ENCODE data around the gene PLXNA2.

Gene PLXNA2

GRCh38 chr1:208007319-208007937 is 236.8 kb downstream of the PLXNA2 start:
- Histone ChIP-seq H3K27me3 (ENCODE audit: control insufficient read depth, insufficient read depth, low read length) (no peaks in the 10 kb centered on the region), H3K4me1 (ENCODE audit: control insufficient read depth, insufficient read depth, low read length) (no peaks in the 10 kb centered on the region), H3K27ac (ENCODE audit: low read depth, low read length) (no peak overlapping the region), H3K9ac (ENCODE audit: low read length) (no peak overlapping the region), H3K36me3 (ENCODE audit: control insufficient read depth, insufficient read depth, low read length) (no peaks in the 10 kb centered on the region), H3K4me3 (ENCODE audit: low read length) (no peak overlapping the region)

DNA sequence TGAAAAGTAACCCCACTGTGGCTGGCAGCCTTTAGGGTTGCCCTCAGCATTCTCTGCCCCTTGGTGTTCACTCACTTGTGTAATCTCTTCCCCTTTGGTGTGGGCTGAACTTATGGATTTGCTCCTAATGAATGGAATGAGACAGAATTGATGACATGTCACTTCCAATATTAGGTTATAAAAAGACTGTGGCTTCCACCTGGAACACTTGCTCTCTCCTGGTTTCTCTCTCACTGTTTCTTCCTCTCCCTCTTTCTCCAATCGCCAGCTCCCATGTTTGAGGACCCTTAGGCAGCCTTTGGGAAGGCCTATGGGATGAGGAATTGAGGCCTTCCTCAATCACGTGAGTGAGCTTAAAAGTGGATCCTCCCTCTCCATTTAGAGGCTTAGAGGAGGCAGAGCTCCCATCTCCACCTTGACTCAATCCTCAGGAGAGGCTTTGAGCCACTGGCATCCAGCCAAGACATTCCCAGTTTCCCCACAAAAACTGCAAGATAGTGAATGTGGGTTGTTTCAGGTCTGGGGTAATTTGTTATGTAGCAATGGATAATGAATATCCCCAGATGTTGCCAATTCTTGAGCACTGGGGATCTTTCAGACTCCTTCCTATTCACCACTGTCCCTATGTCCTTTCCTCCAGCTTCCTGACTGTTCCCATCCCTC is 237.8 kb downstream of the PLXNA2 start:
- no peak overlapping the region for H3K27ac ChIP-seq (ENCODE audit: low read depth, low read length)
- no peak overlapping the region for H3K9ac ChIP-seq (ENCODE audit: low read length)
- no peaks in the 10 kb centered on the region for H3K4me1 ChIP-seq (ENCODE audit: control insufficient read depth, insufficient read depth, low read length)
- H3K36me3 ChIP-seq (ENCODE audit: control insufficient read depth, insufficient read depth, low read length): no peaks in the 10 kb centered on the region
- no peak overlapping the region for H3K4me3 ChIP-seq (ENCODE audit: low read length)
- H3K27me3 ChIP-seq (ENCODE audit: control insufficient read depth, insufficient read depth, low read length): no peaks in the 10 kb centered on the region

- Histone ChIP-seq H3K4me3 (ENCODE audit: low read length) (no peak overlapping the region), H3K27ac (ENCODE audit: low read depth, low read length) (no peak overlapping the region), H3K4me1 (ENCODE audit: control insufficient read depth, insufficient read depth, low read length) (no peaks in the 10 kb centered on the region), H3K9ac (ENCODE audit: low read length) (no peak overlapping the region), H3K27me3 (ENCODE audit: control insufficient read depth, insufficient read depth, low read length) (no peaks in the 10 kb centered on the region), H3K36me3 (ENCODE audit: control insufficient read depth, insufficient read depth, low read length) (no peaks in the 10 kb centered on the region)
Measured at GRCh38 chr1:208004851-208005250, 239.3 kb downstream of the PLXNA2 start.

DNA sequence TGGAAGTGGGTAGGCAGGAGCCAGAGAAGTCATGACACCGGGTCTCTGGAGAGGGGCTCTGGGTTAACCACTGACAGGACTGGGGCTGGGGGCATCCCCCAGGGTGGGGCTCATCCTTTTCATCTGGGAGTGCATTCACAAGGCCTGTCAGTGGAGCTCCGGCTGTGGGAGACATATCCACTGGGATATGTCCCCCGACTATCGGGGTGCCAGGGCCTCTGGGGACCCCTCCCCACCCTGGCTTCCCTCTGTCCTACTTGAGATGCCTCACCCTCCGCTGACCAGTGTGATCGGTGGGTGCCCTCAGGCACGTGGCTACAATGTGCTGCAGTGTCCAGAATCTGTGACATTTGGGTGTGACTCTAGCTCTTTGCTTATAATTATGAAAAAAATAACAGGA is 240.9 kb downstream of the PLXNA2 start:
- H3K4me1 ChIP-seq (ENCODE audit: control insufficient read depth, insufficient read depth, low read length): no peaks in the 10 kb centered on the region
- no peak overlapping the region for H3K27ac ChIP-seq (ENCODE audit: low read depth, low read length)
- no peaks in the 10 kb centered on the region for H3K27me3 ChIP-seq (ENCODE audit: control insufficient read depth, insufficient read depth, low read length)
- no peaks in the 10 kb centered on the region for H3K36me3 ChIP-seq (ENCODE audit: control insufficient read depth, insufficient read depth, low read length)
- H3K9ac ChIP-seq (ENCODE audit: low read length): no peak overlapping the region
- H3K4me3 ChIP-seq (ENCODE audit: low read length): no peak overlapping the region

DNA sequence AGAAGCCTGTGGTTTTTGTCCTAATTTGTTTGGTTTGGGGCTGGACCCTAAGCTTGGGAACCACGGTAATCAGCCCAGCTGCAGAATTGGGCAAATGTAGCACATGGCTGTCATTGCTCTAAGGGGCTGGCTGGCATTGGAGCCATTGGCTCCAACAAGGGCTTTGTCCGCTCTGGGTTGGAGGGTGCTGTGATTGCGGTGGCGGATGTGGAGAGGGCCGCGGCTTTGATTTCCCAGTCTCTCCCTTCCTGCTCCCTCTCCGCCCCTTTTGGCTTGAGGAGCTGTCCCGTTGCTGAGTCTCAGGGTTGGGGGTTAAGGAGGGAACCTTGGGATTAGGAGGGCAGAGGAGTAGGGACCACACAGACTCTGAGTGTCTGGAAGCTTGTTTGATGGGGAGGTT is 241.5 kb downstream of the PLXNA2 start:
- no peak overlapping the region for H3K9ac ChIP-seq (ENCODE audit: low read length)
- no peak overlapping the region for H3K4me3 ChIP-seq (ENCODE audit: low read length)
- no peaks in the 10 kb centered on the region for H3K27me3 ChIP-seq (ENCODE audit: control insufficient read depth, insufficient read depth, low read length)
- no peaks in the 10 kb centered on the region for H3K36me3 ChIP-seq (ENCODE audit: control insufficient read depth, insufficient read depth, low read length)
- H3K27ac ChIP-seq (ENCODE audit: low read depth, low read length): no peak overlapping the region
- H3K4me1 ChIP-seq (ENCODE audit: control insufficient read depth, insufficient read depth, low read length): no peaks in the 10 kb centered on the region

DNA sequence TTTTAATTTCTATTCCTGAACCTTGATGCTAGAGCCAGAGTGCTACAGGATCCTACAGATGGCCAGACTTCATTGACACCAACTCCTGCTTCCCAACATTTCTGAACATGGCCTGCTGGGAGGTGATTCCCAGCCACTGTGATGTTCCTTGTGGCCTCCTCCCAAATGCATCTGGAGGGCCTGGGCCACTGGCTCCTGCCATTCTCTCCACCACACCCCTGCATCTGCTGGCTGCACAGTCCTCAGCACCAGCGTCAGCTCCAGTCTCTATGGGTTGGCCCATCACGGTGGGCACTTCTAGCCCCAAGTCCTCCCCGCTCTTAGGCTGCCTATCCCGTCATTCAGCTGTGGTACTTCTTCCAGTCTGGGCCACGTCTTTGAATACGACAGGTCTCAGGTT is 242.1 kb downstream of the PLXNA2 start:
- no peak overlapping the region for H3K27ac ChIP-seq (ENCODE audit: low read depth, low read length)
- no peak overlapping the region for H3K4me3 ChIP-seq (ENCODE audit: low read length)
- no peaks in the 10 kb centered on the region for H3K36me3 ChIP-seq (ENCODE audit: control insufficient read depth, insufficient read depth, low read length)
- no peaks in the 10 kb centered on the region for H3K4me1 ChIP-seq (ENCODE audit: control insufficient read depth, insufficient read depth, low read length)
- no peak overlapping the region for H3K9ac ChIP-seq (ENCODE audit: low read length)
- H3K27me3 ChIP-seq (ENCODE audit: control insufficient read depth, insufficient read depth, low read length): no peaks in the 10 kb centered on the region

DNA sequence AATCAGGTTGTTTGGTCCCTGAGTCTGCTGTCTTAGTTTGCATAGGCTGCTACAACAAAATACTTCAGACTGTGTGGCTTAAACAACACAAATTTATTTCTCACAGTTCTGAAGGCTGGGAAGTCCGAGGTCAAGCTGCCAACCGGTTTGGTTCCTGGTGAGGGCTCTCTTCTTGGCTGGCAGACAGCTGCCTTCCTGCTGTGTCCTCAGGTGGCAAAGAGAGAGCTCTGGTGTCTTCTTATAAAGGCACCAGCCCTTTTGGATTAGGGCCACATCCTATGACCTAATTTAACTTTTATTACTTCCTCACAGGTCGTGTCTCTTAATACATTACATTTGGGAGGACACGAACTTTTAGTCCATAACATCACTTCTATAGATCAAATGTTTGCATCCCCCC is 243.7 kb downstream of the PLXNA2 start:
- H3K27me3 ChIP-seq (ENCODE audit: control insufficient read depth, insufficient read depth, low read length): peaks cover 3% of the 10 kb centered on the region
- H3K27ac ChIP-seq (ENCODE audit: low read depth, low read length): no peak overlapping the region
- H3K4me3 ChIP-seq (ENCODE audit: low read length): no peak overlapping the region
- no peaks in the 10 kb centered on the region for H3K36me3 ChIP-seq (ENCODE audit: control insufficient read depth, insufficient read depth, low read length)
- H3K9ac ChIP-seq (ENCODE audit: low read length): no peak overlapping the region
- H3K4me1 ChIP-seq (ENCODE audit: control insufficient read depth, insufficient read depth, low read length): no peaks in the 10 kb centered on the region

DNA sequence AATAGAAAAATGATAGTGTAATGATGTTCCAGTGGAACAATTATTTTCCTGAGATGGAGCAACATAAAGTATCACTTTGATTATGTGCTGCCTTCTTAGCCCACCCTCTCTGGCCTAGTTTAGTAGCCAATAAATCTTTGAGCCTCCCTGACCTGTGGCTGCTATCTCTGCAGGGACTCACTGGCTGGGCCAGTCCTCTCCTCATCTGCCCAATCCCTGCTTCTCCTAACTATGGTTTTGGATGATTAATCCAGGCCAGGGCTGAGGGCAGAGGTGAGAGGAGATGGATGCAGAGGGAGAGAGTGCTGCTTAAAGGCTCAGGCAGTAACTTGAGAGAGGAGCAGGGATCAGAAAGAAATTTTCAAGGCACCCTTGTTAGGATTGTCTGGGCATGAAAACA is 244.2 kb downstream of the PLXNA2 start:
- Histone ChIP-seq H3K36me3 (ENCODE audit: control insufficient read depth, insufficient read depth, low read length) (no peaks in the 10 kb centered on the region), H3K27me3 (ENCODE audit: control insufficient read depth, insufficient read depth, low read length) (peaks cover 4% of the 10 kb centered on the region), H3K4me1 (ENCODE audit: control insufficient read depth, insufficient read depth, low read length) (no peaks in the 10 kb centered on the region), H3K9ac (ENCODE audit: low read length) (no peak overlapping the region), H3K27ac (ENCODE audit: low read depth, low read length) (no peak overlapping the region), H3K4me3 (ENCODE audit: low read length) (no peak overlapping the region)

- H3K27me3 ChIP-seq (ENCODE audit: control insufficient read depth, insufficient read depth, low read length): peaks cover 4% of the 10 kb centered on the region
- no peak overlapping the region for H3K27ac ChIP-seq (ENCODE audit: low read depth, low read length)
- H3K4me3 ChIP-seq (ENCODE audit: low read length): no peak overlapping the region
- H3K9ac ChIP-seq (ENCODE audit: low read length): no peak overlapping the region
- no peaks in the 10 kb centered on the region for H3K36me3 ChIP-seq (ENCODE audit: control insufficient read depth, insufficient read depth, low read length)
- no peaks in the 10 kb centered on the region for H3K4me1 ChIP-seq (ENCODE audit: control insufficient read depth, insufficient read depth, low read length)
Measured at GRCh38 chr1:207999274-207999915, 244.8 kb downstream of the PLXNA2 start.

GRCh38 chr1:207998691-207999090 is 245.5 kb downstream of the PLXNA2 start:
- Histone ChIP-seq H3K36me3 (ENCODE audit: control insufficient read depth, insufficient read depth, low read length) (no peaks in the 10 kb centered on the region), H3K9ac (ENCODE audit: low read length) (no peak overlapping the region), H3K4me1 (ENCODE audit: control insufficient read depth, insufficient read depth, low read length) (no peaks in the 10 kb centered on the region), H3K27ac (ENCODE audit: low read depth, low read length) (no peak overlapping the region), H3K27me3 (ENCODE audit: control insufficient read depth, insufficient read depth, low read length) (peaks cover 4% of the 10 kb centered on the region), H3K4me3 (ENCODE audit: low read length) (no peak overlapping the region)

DNA sequence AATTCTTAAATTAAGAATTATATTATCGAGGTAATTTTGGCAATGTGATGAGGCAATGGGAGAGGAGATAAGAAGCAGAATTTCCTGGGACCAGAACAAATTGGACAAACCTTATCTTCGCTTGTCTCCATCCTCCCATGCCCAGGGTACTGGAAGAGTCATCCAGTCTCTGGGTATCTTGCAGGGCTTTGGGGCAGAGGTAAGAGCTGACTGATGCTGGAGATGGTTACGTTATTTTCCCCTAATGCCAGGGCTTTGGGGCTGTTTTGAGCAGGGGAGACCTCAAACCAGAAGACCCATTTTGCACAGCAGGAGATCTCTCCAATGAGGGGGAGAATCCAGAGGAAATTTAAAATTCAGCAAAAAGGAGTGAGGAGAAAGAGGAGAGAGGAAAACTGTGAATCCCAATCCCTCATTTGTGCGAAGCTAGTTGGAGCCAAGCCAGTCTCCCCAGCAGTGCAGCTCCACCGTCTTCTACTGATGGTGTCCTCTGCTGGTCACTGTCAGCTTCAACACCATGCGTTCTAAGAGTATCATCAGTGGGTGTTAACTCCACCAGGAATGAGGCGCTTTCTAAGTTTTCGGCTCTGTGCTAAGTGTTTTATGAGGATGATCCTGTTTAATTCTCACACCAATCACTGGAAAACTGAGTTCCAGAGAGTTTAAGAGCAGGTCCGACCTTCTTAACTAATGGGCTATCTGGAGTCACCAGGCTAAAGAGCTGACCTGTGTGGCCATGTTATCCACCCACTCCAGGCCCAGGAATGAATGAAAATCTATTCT is 246.5 kb downstream of the PLXNA2 start:
- no peaks in the 10 kb centered on the region for H3K36me3 ChIP-seq (ENCODE audit: control insufficient read depth, insufficient read depth, low read length)
- H3K4me1 ChIP-seq (ENCODE audit: control insufficient read depth, insufficient read depth, low read length): no peaks in the 10 kb centered on the region
- H3K4me3 ChIP-seq (ENCODE audit: low read length): no peak overlapping the region
- no peak overlapping the region for H3K9ac ChIP-seq (ENCODE audit: low read length)
- H3K27ac ChIP-seq (ENCODE audit: low read depth, low read length): no peak overlapping the region
- peaks cover 4% of the 10 kb centered on the region for H3K27me3 ChIP-seq (ENCODE audit: control insufficient read depth, insufficient read depth, low read length)

- Histone ChIP-seq H3K4me1 (ENCODE audit: control insufficient read depth, insufficient read depth, low read length) (no peaks in the 10 kb centered on the region), H3K36me3 (ENCODE audit: control insufficient read depth, insufficient read depth, low read length) (no peaks in the 10 kb centered on the region), H3K27me3 (ENCODE audit: control insufficient read depth, insufficient read depth, low read length) (peaks cover 4% of the 10 kb centered on the region), H3K9ac (ENCODE audit: low read length) (no peak overlapping the region), H3K27ac (ENCODE audit: low read depth, low read length) (no peak overlapping the region), H3K4me3 (ENCODE audit: low read length) (no peak overlapping the region)
Measured at GRCh38 chr1:207996636-207997035, 247.5 kb downstream of the PLXNA2 start.

Data from rectal smooth muscle tissue (tissue), 1 donor.